ENCODE data around the gene ANP32A. TPM values are rescaled to one million over a fixed set of nuclear protein-coding genes. Genes with fewer than 3 reads are reported as not detected.
"Not testable (repeated sequence)": the region's sequence is repeated elsewhere in the genome, so short reads cannot be mapped to it uniquely, and the experiment has no call there.

The ANP32A gene
- polyA plus RNA-seq (2013) = 182 TPM

GRCh38 chr15:68820295-68821189 is at the start of gene ANP32A:
Gene ANP32A (minus strand): TSS chr15:68820895. CDS start chr15:68820751, 144 bp downstream.
- under 1% methylated on average over 53 of the region's 81 CpGs for WGBS (ENCODE audit: insufficient coverage)
- H3K9me3 ChIP-seq (ENCODE audit: control extremely low read depth in 1 of 5, control insufficient read depth in 4 of 5, insufficient read depth in 2 of 5, low read depth in 1 of 5, low read length in 4 of 5) = no peaks in the 10 kb centered on the region
- peak; percentile 94 to 96 (median 95) for DNase-seq
- H3K36me3 ChIP-seq (ENCODE audit: control insufficient read depth in 4 of 4, insufficient read depth in 4 of 4, low read length in 3 of 4) = peaks cover 0 to 3% (median 1%) of the 10 kb centered on the region in 4 experiments
- H3K4me3 ChIP-seq (ENCODE audit: control insufficient read depth in 1 of 7, extremely low read depth in 1 of 7, insufficient read depth in 4 of 7, low read depth in 2 of 7, low read length in 6 of 7) = peak within 1 kb of the TSS; percentile 93 to 99 (median 97)
- POLR2A ChIA-PET = interaction anchor here (1.0 to 3.3 kb wide), 3 partner anchors 23 to 37 kb away, joined by 4 to 18 read pairs (median 8); no protein-coding TSS in a partner anchor
- peak within 1 kb of the TSS; percentile 94 to 98 for H3K27ac ChIP-seq (ENCODE audit: insufficient read depth in 1 of 2, low read depth in 1 of 2, low read length in 2 of 2, poor library complexity in 1 of 2, severe bottlenecking in 2 of 2)
- H3K27me3 ChIP-seq (replicated peaks in 2 of 5; ENCODE audit: control insufficient read depth in 4 of 5, insufficient read depth in 5 of 5, low read length in 4 of 5) = no peaks in the 10 kb centered on the region
- CTCF ChIA-PET = interaction anchor here (1.1 to 3.4 kb wide), 4 partner anchors 8 to 39 kb away, joined by 3 to 13 read pairs (median 5); no protein-coding TSS in a partner anchor
- peaks cover 17 to 34% (median 25%) of the 10 kb centered on the region in 4 experiments for H3K4me1 ChIP-seq (ENCODE audit: control extremely low read depth in 1 of 4, control insufficient read depth in 4 of 4, insufficient read depth in 4 of 4, low read length in 3 of 4)

- WGBS (ENCODE audit: insufficient coverage) = 100% methylated on average over 1 of the region's 2 CpGs
- Histone ChIP-seq H3K9me3 (ENCODE audit: control extremely low read depth in 1 of 5, control insufficient read depth in 4 of 5, insufficient read depth in 2 of 5, low read depth in 1 of 5, low read length in 4 of 5) (peaks cover 0 to 5% (median 4%) of the 10 kb centered on the region in 5 experiments), H3K27me3 (replicated peaks in 2 of 5; ENCODE audit: control insufficient read depth in 4 of 5, insufficient read depth in 5 of 5, low read length in 4 of 5) (peaks cover 0 to 2% (median 0%) of the 10 kb centered on the region in 5 experiments), H3K27ac (ENCODE audit: insufficient read depth in 1 of 2, low read depth in 1 of 2, low read length in 2 of 2, poor library complexity in 1 of 2, severe bottlenecking in 2 of 2) (no peak overlapping the region), H3K4me3 (ENCODE audit: control insufficient read depth in 1 of 7, extremely low read depth in 1 of 7, insufficient read depth in 4 of 7, low read depth in 2 of 7, low read length in 6 of 7) (no peak overlapping the region), H3K36me3 (ENCODE audit: control insufficient read depth in 4 of 4, insufficient read depth in 4 of 4, low read length in 3 of 4) (no peaks in the 10 kb centered on the region), H3K4me1 (ENCODE audit: control extremely low read depth in 1 of 4, control insufficient read depth in 4 of 4, insufficient read depth in 4 of 4, low read length in 3 of 4) (no peaks in the 10 kb centered on the region)
- no peak for DNase-seq
- ChIA-PET POLR2A (no interaction called here), CTCF (interaction anchor here (0.7 to 1.2 kb wide), 4 partner anchors 8 to 319 kb away, joined by 3 read pairs; no protein-coding TSS in a partner anchor)
These were observed 47.6 kb upstream of the ANP32A start for GRCh38 chr15:68868296-68868695.

- Histone ChIP-seq H3K4me3 (ENCODE audit: control insufficient read depth in 1 of 7, extremely low read depth in 1 of 7, insufficient read depth in 4 of 7, low read depth in 2 of 7, low read length in 6 of 7) (no peak overlapping the region), H3K27me3 (replicated peaks in 2 of 5; ENCODE audit: control insufficient read depth in 4 of 5, insufficient read depth in 5 of 5, low read length in 4 of 5) (no peaks in the 10 kb centered on the region), H3K9me3 (ENCODE audit: control extremely low read depth in 1 of 5, control insufficient read depth in 4 of 5, insufficient read depth in 2 of 5, low read depth in 1 of 5, low read length in 4 of 5) (peaks cover 0 to 16% (median 9%) of the 10 kb centered on the region in 5 experiments), H3K4me1 (ENCODE audit: control extremely low read depth in 1 of 4, control insufficient read depth in 4 of 4, insufficient read depth in 4 of 4, low read length in 3 of 4) (no peaks in the 10 kb centered on the region), H3K36me3 (ENCODE audit: control insufficient read depth in 4 of 4, insufficient read depth in 4 of 4, low read length in 3 of 4) (no peaks in the 10 kb centered on the region), H3K27ac (ENCODE audit: insufficient read depth in 1 of 2, low read depth in 1 of 2, low read length in 2 of 2, poor library complexity in 1 of 2, severe bottlenecking in 2 of 2) (no peak overlapping the region)
- no peak for DNase-seq
- ChIA-PET POLR2A (interaction anchor here (0.6 to 0.7 kb wide), 2 partner anchors 103 to 288 kb away, joined by 3 read pairs; no protein-coding TSS in a partner anchor), CTCF (no interaction called here)
These were observed 41.7 kb upstream of the ANP32A start for GRCh38 chr15:68862415-68862814.

GRCh38 chr15:68858666-68859065 is 38.0 kb upstream of the ANP32A start:
- CTCF ChIA-PET = not testable (repeated sequence)

GRCh38 chr15:68857443-68857842 is 36.7 kb upstream of the ANP32A start:
- DNase-seq; H3K4me1 ChIP-seq (ENCODE audit: control extremely low read depth in 1 of 4, control insufficient read depth in 4 of 4, insufficient read depth in 4 of 4, low read length in 3 of 4); POLR2A ChIA-PET; H3K27me3 ChIP-seq (replicated peaks in 2 of 5; ENCODE audit: control insufficient read depth in 4 of 5, insufficient read depth in 5 of 5, low read length in 4 of 5); H3K36me3 ChIP-seq (ENCODE audit: control insufficient read depth in 4 of 4, insufficient read depth in 4 of 4, low read length in 3 of 4); H3K4me3 ChIP-seq (ENCODE audit: control insufficient read depth in 1 of 7, extremely low read depth in 1 of 7, insufficient read depth in 4 of 7, low read depth in 2 of 7, low read length in 6 of 7); H3K27ac ChIP-seq (ENCODE audit: insufficient read depth in 1 of 2, low read depth in 1 of 2, low read length in 2 of 2, poor library complexity in 1 of 2, severe bottlenecking in 2 of 2): not testable (repeated sequence)
- WGBS (ENCODE audit: insufficient coverage) = 93% methylated on average over 2 of the region's 5 CpGs
- CTCF ChIA-PET = interaction anchor here (0.9 kb wide), 1 partner anchor 11 kb away, joined by 3 read pairs; no protein-coding TSS in a partner anchor
- H3K9me3 ChIP-seq (ENCODE audit: control extremely low read depth in 1 of 5, control insufficient read depth in 4 of 5, insufficient read depth in 2 of 5, low read depth in 1 of 5, low read length in 4 of 5) = peaks cover 0 to 14% (median 6%) of the 10 kb centered on the region in 5 experiments

More at GRCh38 chr15:68858666-68859065, 38.0 kb upstream of the ANP32A start:
- DNase-seq; H3K4me1 ChIP-seq (ENCODE audit: control extremely low read depth in 1 of 4, control insufficient read depth in 4 of 4, insufficient read depth in 4 of 4, low read length in 3 of 4); H3K27ac ChIP-seq (ENCODE audit: insufficient read depth in 1 of 2, low read depth in 1 of 2, low read length in 2 of 2, poor library complexity in 1 of 2, severe bottlenecking in 2 of 2); H3K36me3 ChIP-seq (ENCODE audit: control insufficient read depth in 4 of 4, insufficient read depth in 4 of 4, low read length in 3 of 4); H3K27me3 ChIP-seq (replicated peaks in 2 of 5; ENCODE audit: control insufficient read depth in 4 of 5, insufficient read depth in 5 of 5, low read length in 4 of 5); POLR2A ChIA-PET; H3K4me3 ChIP-seq (ENCODE audit: control insufficient read depth in 1 of 7, extremely low read depth in 1 of 7, insufficient read depth in 4 of 7, low read depth in 2 of 7, low read length in 6 of 7): not testable (repeated sequence)
- H3K9me3 ChIP-seq (ENCODE audit: control extremely low read depth in 1 of 5, control insufficient read depth in 4 of 5, insufficient read depth in 2 of 5, low read depth in 1 of 5, low read length in 4 of 5) = peaks cover 0 to 14% (median 6%) of the 10 kb centered on the region in 5 experiments
- WGBS (ENCODE audit: insufficient coverage) = no CpG with 5 or more reads among the region's 4 CpGs

GRCh38 chr15:68852461-68852860 is 31.8 kb upstream of the ANP32A start:
- 97% methylated on average over 7 of the region's 7 CpGs for WGBS (ENCODE audit: insufficient coverage)
- POLR2A ChIA-PET = no interaction called here
- CTCF ChIA-PET = interaction anchor here (1.2 to 1.5 kb wide), 3 partner anchors 8 to 24 kb away, joined by 3 to 4 read pairs (median 3); no protein-coding TSS in a partner anchor
- Histone ChIP-seq H3K4me1 (ENCODE audit: control extremely low read depth in 1 of 4, control insufficient read depth in 4 of 4, insufficient read depth in 4 of 4, low read length in 3 of 4) (no peaks in the 10 kb centered on the region), H3K36me3 (ENCODE audit: control insufficient read depth in 4 of 4, insufficient read depth in 4 of 4, low read length in 3 of 4) (no peaks in the 10 kb centered on the region), H3K27ac (ENCODE audit: insufficient read depth in 1 of 2, low read depth in 1 of 2, low read length in 2 of 2, poor library complexity in 1 of 2, severe bottlenecking in 2 of 2) (no peak overlapping the region), H3K9me3 (ENCODE audit: control extremely low read depth in 1 of 5, control insufficient read depth in 4 of 5, insufficient read depth in 2 of 5, low read depth in 1 of 5, low read length in 4 of 5) (peaks cover 0 to 4% (median 0%) of the 10 kb centered on the region in 5 experiments), H3K27me3 (replicated peaks in 2 of 5; ENCODE audit: control insufficient read depth in 4 of 5, insufficient read depth in 5 of 5, low read length in 4 of 5) (peaks cover 0 to 3% (median 0%) of the 10 kb centered on the region in 5 experiments), H3K4me3 (ENCODE audit: control insufficient read depth in 1 of 7, extremely low read depth in 1 of 7, insufficient read depth in 4 of 7, low read depth in 2 of 7, low read length in 6 of 7) (no peak overlapping the region)
- no peak for DNase-seq

GRCh38 chr15:68851971-68852370 is 31.3 kb upstream of the ANP32A start:
- 100% methylated on average over 2 of the region's 2 CpGs for WGBS (ENCODE audit: insufficient coverage)
- no peaks in the 10 kb centered on the region for H3K36me3 ChIP-seq (ENCODE audit: control insufficient read depth in 4 of 4, insufficient read depth in 4 of 4, low read length in 3 of 4)
- POLR2A ChIA-PET = no interaction called here
- no peaks in the 10 kb centered on the region for H3K4me1 ChIP-seq (ENCODE audit: control extremely low read depth in 1 of 4, control insufficient read depth in 4 of 4, insufficient read depth in 4 of 4, low read length in 3 of 4)
- H3K9me3 ChIP-seq (ENCODE audit: control extremely low read depth in 1 of 5, control insufficient read depth in 4 of 5, insufficient read depth in 2 of 5, low read depth in 1 of 5, low read length in 4 of 5) = peaks cover 0 to 4% (median 0%) of the 10 kb centered on the region in 5 experiments
- peaks cover 0 to 3% (median 0%) of the 10 kb centered on the region in 5 experiments for H3K27me3 ChIP-seq (replicated peaks in 2 of 5; ENCODE audit: control insufficient read depth in 4 of 5, insufficient read depth in 5 of 5, low read length in 4 of 5)
- H3K4me3 ChIP-seq (ENCODE audit: control insufficient read depth in 1 of 7, extremely low read depth in 1 of 7, insufficient read depth in 4 of 7, low read depth in 2 of 7, low read length in 6 of 7) = no peak overlapping the region
- no peak overlapping the region for H3K27ac ChIP-seq (ENCODE audit: insufficient read depth in 1 of 2, low read depth in 1 of 2, low read length in 2 of 2, poor library complexity in 1 of 2, severe bottlenecking in 2 of 2)
- no peak for DNase-seq
- CTCF ChIA-PET = interaction anchor here (1.2 to 1.5 kb wide), 3 partner anchors 8 to 24 kb away, joined by 3 to 4 read pairs (median 3); no protein-coding TSS in a partner anchor
